Measurements from ENCODE around the gene JARID2. TPM values are rescaled to one million over a fixed set of nuclear protein-coding genes. Genes with fewer than 3 reads are reported as not detected.
A peak's percentile ranks its signal among the peaks of the same experiment; 100 is the strongest.

Gene JARID2
- total and polyA plus RNA-seq, 2 of the 4 experiments (the other 2 are of a cell fraction), result 9.6 to 12.9 TPM

DNA sequence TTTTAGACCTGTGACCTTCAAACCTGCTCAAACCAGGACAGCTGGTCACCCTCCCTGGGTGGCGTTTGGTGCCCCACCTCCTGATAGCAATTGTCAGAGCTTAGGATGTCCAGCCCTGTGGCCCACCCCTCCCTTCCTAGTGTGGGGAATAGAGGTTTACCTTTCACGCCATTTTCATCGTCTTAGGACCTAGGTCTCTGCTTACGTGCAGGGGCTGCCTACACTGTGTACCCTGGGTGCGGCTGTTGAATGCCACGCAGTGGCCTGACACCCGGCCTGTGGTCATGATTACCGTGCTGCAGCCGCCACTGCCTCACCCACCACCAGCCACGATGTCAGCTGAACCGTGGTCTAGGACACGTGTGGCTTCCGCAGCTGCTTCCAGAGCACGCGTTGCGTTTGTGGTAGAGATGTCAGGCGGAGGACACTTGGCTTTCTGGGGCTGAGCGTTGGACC is 259.6 kb downstream of the JARID2 start (continued):
- TF ChIP-seq MAZ (IDR thresholded peaks at IDR 0.05; ENCODE audit: borderline replicate concordance, low read depth, low read length) (no peak), POLR2A (IDR thresholded peaks at IDR 0.05; ENCODE audit: low read depth, low read length) (no peak), MXI1 (IDR thresholded peaks at IDR 0.05; ENCODE audit: borderline replicate concordance, low read depth, low read length) (no peak), SMC3 (IDR thresholded peaks at IDR 0.05; ENCODE audit: low read depth, low read length) (no peak), RFX5 (IDR thresholded peaks at IDR 0.05; ENCODE audit: low read depth, low read length) (no peak)

GRCh38 chr6:15506066-15506465 is 260.2 kb downstream of the JARID2 start:
- intact Hi-C loops (cut with micrococcal nuclease) (loop anchor here (5.0 kb wide), 1 partner anchor 116 kb away; no protein-coding TSS in a partner anchor), dilution Hi-C loops (cut with HindIII; ENCODE audit: low sequenced_read_pairs, unreplicated experiment) (no loop called here), in situ Hi-C loops (cut with MboI; ENCODE audit: low sequenced_read_pairs) (no loop called here)
- H3K27ac ChIP-seq (ENCODE audit: insufficient read depth, low read length), result no peak overlapping the region; the same call in 1 of the 2 replicates
- H3K23ac ChIP-seq (ENCODE audit: low read depth, low read length), result 0 out of 2 replicates have a peak overlapping the region, but pooled peaks have one; percentile 31
- peaks cover 38% of the 10 kb centered on the region for H3K4me1 ChIP-seq (ENCODE audit: control insufficient read depth, insufficient read depth, low read length)
- H2AFZ ChIP-seq (replicated peaks; ENCODE audit: low read length, poor library complexity), result no peak overlapping the region
- no peak for TF ChIP-seq CEBPB (IDR thresholded peaks at IDR 0.05; ENCODE audit: low read depth, low read length)
- no peak for TF ChIP-seq FOS (IDR thresholded peaks at IDR 0.05; ENCODE audit: low read depth, low read length)
- TF ChIP-seq BHLHE40 (IDR thresholded peaks at IDR 0.05; ENCODE audit: low read depth, low read length), result no peak
- TF ChIP-seq MAFK (IDR thresholded peaks at IDR 0.05; ENCODE audit: low read depth, low read length), result no peak
- no peak for TF ChIP-seq ELK1 (IDR thresholded peaks at IDR 0.05; ENCODE audit: borderline replicate concordance, low read depth, low read length)
- no peak for TF ChIP-seq POLR2A (IDR thresholded peaks at IDR 0.05; ENCODE audit: low read depth, low read length)
- TF ChIP-seq MXI1 (IDR thresholded peaks at IDR 0.05; ENCODE audit: borderline replicate concordance, low read depth, low read length), result no peak
- no peak for TF ChIP-seq RFX5 (IDR thresholded peaks at IDR 0.05; ENCODE audit: low read depth, low read length)
- no peak for TF ChIP-seq RCOR1 (IDR thresholded peaks at IDR 0.05; ENCODE audit: insufficient replicate concordance, low read length)
- no peak overlapping the region for H4K8ac ChIP-seq (ENCODE audit: low read depth in 2 of 2, low read length in 2 of 2)
- H3K4ac ChIP-seq (ENCODE audit: low read depth, low read length), result 0 out of 2 replicates have a peak overlapping the region, but pooled peaks have one; percentile 17
- H3K79me1 ChIP-seq (ENCODE audit: low read depth in 1 of 2, low read length in 2 of 2), result peaks cover 34 to 88% of the 10 kb centered on the region in 2 experiments
- H2AK9ac ChIP-seq (replicated peaks; ENCODE audit: low read depth, low read length, poor library complexity), result no peak overlapping the region
- no peak overlapping the region for H2BK5ac ChIP-seq (ENCODE audit: low read depth, low read length, poor library complexity, severe bottlenecking)
- H4K20me1 ChIP-seq (ENCODE audit: insufficient read depth, low read length), result peaks cover 96% of the 10 kb centered on the region
- CTCF ChIA-PET, result no interaction called here
- no peak overlapping the region for H4K5ac ChIP-seq (ENCODE audit: low read depth, low read length)
- H2BK120ac ChIP-seq (ENCODE audit: low read depth, low read length), result no peak overlapping the region
- no peak overlapping the region for H3K4me3 ChIP-seq (ENCODE audit: insufficient read depth, low read depth, low read length)
- no peak overlapping the region for H2BK15ac ChIP-seq (ENCODE audit: low read depth, low read length)
- H3K9ac ChIP-seq (ENCODE audit: low read depth, low read length), result no peak overlapping the region
- H4K91ac ChIP-seq (ENCODE audit: insufficient read depth, low read depth, low read length), result no peak overlapping the region
- BruUV-seq (replicated peaks), result no TSS peak
- DNase-seq (no peak), ATAC-seq (ENCODE audit: low read depth) (no peak)
- no peaks in the 10 kb centered on the region for H3K27me3 ChIP-seq (ENCODE audit: control insufficient read depth, insufficient read depth, low read length)
- H3K9me1 ChIP-seq (ENCODE audit: insufficient read depth, low read length), result peaks cover 38% of the 10 kb centered on the region
- 92% methylated on average over 2 of the region's 7 CpGs; no CpG with 5 or more reads in 1 of the 2 experiments for WGBS, 2 experiments (ENCODE audit: extremely low coverage in 2 of 2, insufficient read length in 1 of 2)
- no peak overlapping the region for H3K14ac ChIP-seq (replicated peaks; ENCODE audit: low read depth, low read length)
- no peaks in the 10 kb centered on the region for H3K9me3 ChIP-seq (ENCODE audit: control insufficient read depth, insufficient read depth, low read length)
- POLR2A ChIA-PET (ENCODE audit: unreplicated experiment), result interaction anchor here (0.6 kb wide), 1 partner anchor 200 kb away, joined by 4 read pairs; no protein-coding TSS in a partner anchor
- no peak overlapping the region for H3K18ac ChIP-seq (ENCODE audit: low read depth, low read length)
- peaks cover 48% of the 10 kb centered on the region for H3K36me3 ChIP-seq (ENCODE audit: control insufficient read depth, insufficient read depth, low read length)
- H2BK20ac ChIP-seq (ENCODE audit: low read depth, low read length), result no peak overlapping the region
- no peak overlapping the region for H3K4me2 ChIP-seq (ENCODE audit: low read depth, low read length)
- H3K56ac ChIP-seq (ENCODE audit: extremely low read depth, insufficient read depth, low read length), result no peak overlapping the region
- H2AK5ac ChIP-seq (ENCODE audit: low read depth, low read length), result peak overlapping the region; percentile 78; the same call in 1 of the 2 replicates
